ENCODE data around the gene MCM7.

Gene MCM7

GRCh38 chr7:100082978-100083377 lies 18.2 kb downstream of the MCM7 start:
- H3K9ac ChIP-seq (ENCODE audit: low read length) = no peak overlapping the region
- no peaks in the 10 kb centered on the region for H4K20me1 ChIP-seq (ENCODE audit: low read depth, low read length)
- peak overlapping the region; percentile 70 for H3K4me2 ChIP-seq (ENCODE audit: low read depth, low read length, poor library complexity, severe bottlenecking)
- H3K27me3 ChIP-seq (ENCODE audit: low read length) = no peaks in the 10 kb centered on the region; the same call in 1 of the 2 replicates
- no peak overlapping the region for H2AFZ ChIP-seq (ENCODE audit: low read depth, low read length, severe bottlenecking)
- TF ChIP-seq CTCF (IDR thresholded peaks at IDR 0.05; ENCODE audit: insufficient read depth, low read length, poor library complexity, severe bottlenecking) (no peak), EZH2phosphoT487 (conservative IDR thresholded peaks at IDR 0.05; ENCODE audit: low read length) (no peak)
- H3K4me3 ChIP-seq (ENCODE audit: insufficient read depth, low read length, poor library complexity, severe bottlenecking) = no peak overlapping the region
- H3K9me3 ChIP-seq (ENCODE audit: insufficient read depth, low read length) = no peaks in the 10 kb centered on the region
- no peaks in the 10 kb centered on the region for H3K36me3 ChIP-seq (ENCODE audit: low read length)
- peaks cover 16% of the 10 kb centered on the region for H3F3A ChIP-seq (ENCODE audit: insufficient read depth)
- peaks cover 29% of the 10 kb centered on the region for H3K79me2 ChIP-seq (ENCODE audit: insufficient read depth, low read length)
- peak overlapping the region; percentile 28 for H3K27ac ChIP-seq (ENCODE audit: low read depth, low read length)
- H3K9me2 ChIP-seq (replicated peaks; ENCODE audit: insufficient read depth, low read length) = no peaks in the 10 kb centered on the region

- H3K9me3 ChIP-seq (ENCODE audit: insufficient read depth, low read length) = no peaks in the 10 kb centered on the region
- H3K27ac ChIP-seq (ENCODE audit: low read depth, low read length) = peak within 1 kb of the TSS; percentile 50
Measured at GRCh38 chr7:100081535-100082102, 19.6 kb downstream of the MCM7 start, which contains the start of gene ZNF3. ZNF3 (minus strand) TSS chr7:100081723; CDS start chr7:100077357, 4,366 bp downstream.

GRCh38 chr7:100080907-100081534 lies 20.2 kb downstream of the MCM7 start:
- peaks cover 16% of the 10 kb centered on the region for H3F3A ChIP-seq (ENCODE audit: insufficient read depth)
- no peaks in the 10 kb centered on the region for H4K20me1 ChIP-seq (ENCODE audit: low read depth, low read length)
- no peaks in the 10 kb centered on the region for H3K36me3 ChIP-seq (ENCODE audit: low read length)
- H3K4me3 ChIP-seq (ENCODE audit: insufficient read depth, low read length, poor library complexity, severe bottlenecking) = peak overlapping the region; percentile 88
- no peak for TF ChIP-seq EZH2phosphoT487 (conservative IDR thresholded peaks at IDR 0.05; ENCODE audit: low read length)
- no peak for TF ChIP-seq CTCF (IDR thresholded peaks at IDR 0.05; ENCODE audit: insufficient read depth, low read length, poor library complexity, severe bottlenecking)
- no peak overlapping the region; the same call in 1 of the 2 replicates for H3K27ac ChIP-seq (ENCODE audit: low read depth, low read length)
- no peaks in the 10 kb centered on the region for H3K9me3 ChIP-seq (ENCODE audit: insufficient read depth, low read length)
- peak overlapping the region; percentile 17 for H2AFZ ChIP-seq (ENCODE audit: low read depth, low read length, severe bottlenecking)
- H3K79me2 ChIP-seq (ENCODE audit: insufficient read depth, low read length) = peaks cover 29% of the 10 kb centered on the region
- peak overlapping the region; percentile 70 for H3K4me2 ChIP-seq (ENCODE audit: low read depth, low read length, poor library complexity, severe bottlenecking)
- H3K9ac ChIP-seq (ENCODE audit: low read length) = peak overlapping the region; percentile 70
- H3K27me3 ChIP-seq (ENCODE audit: low read length) = no peaks in the 10 kb centered on the region; the same call in 1 of the 2 replicates
- no peaks in the 10 kb centered on the region for H3K9me2 ChIP-seq (replicated peaks; ENCODE audit: insufficient read depth, low read length)

More at GRCh38 chr7:100081535-100082102, 19.6 kb downstream of the MCM7 start, which contains the start of gene ZNF3:
- TF ChIP-seq EZH2phosphoT487 (conservative IDR thresholded peaks at IDR 0.05; ENCODE audit: low read length) (no peak), CTCF (IDR thresholded peaks at IDR 0.05; ENCODE audit: insufficient read depth, low read length, poor library complexity, severe bottlenecking) (peak; percentile 99)
- no peaks in the 10 kb centered on the region for H3K9me2 ChIP-seq (replicated peaks; ENCODE audit: insufficient read depth, low read length)
- peak within 1 kb of the TSS; percentile 70 for H3K9ac ChIP-seq (ENCODE audit: low read length)
- H3F3A ChIP-seq (ENCODE audit: insufficient read depth) = peaks cover 16% of the 10 kb centered on the region
- no peaks in the 10 kb centered on the region; the same call in 1 of the 2 replicates for H3K27me3 ChIP-seq (ENCODE audit: low read length)
- H3K4me3 ChIP-seq (ENCODE audit: insufficient read depth, low read length, poor library complexity, severe bottlenecking) = peak within 1 kb of the TSS; percentile 88
- no peaks in the 10 kb centered on the region for H3K36me3 ChIP-seq (ENCODE audit: low read length)
- peak within 1 kb of the TSS; percentile 70 for H3K4me2 ChIP-seq (ENCODE audit: low read depth, low read length, poor library complexity, severe bottlenecking)
- H3K79me2 ChIP-seq (ENCODE audit: insufficient read depth, low read length) = peaks cover 29% of the 10 kb centered on the region
- H2AFZ ChIP-seq (ENCODE audit: low read depth, low read length, severe bottlenecking) = peak within 1 kb of the TSS; percentile 55
- no peaks in the 10 kb centered on the region for H4K20me1 ChIP-seq (ENCODE audit: low read depth, low read length)

Measured in SU-DHL-6 (cell line).